HG03196 (cell line): Measurements from ENCODE around the gene CLINT1.
"Not testable (repeated sequence)": the region's sequence is repeated elsewhere in the genome, so short reads cannot be mapped to it uniquely, and the experiment has no call there.

Source experiments
- ATAC-seq: cut with Tn5 transposase; IDR thresholded peaks from one replicate; pipeline ENCODE4 v1.9.1; 2021; ENCODE audit not compliant: unreplicated experiment

CLINT1 gene

DNA sequence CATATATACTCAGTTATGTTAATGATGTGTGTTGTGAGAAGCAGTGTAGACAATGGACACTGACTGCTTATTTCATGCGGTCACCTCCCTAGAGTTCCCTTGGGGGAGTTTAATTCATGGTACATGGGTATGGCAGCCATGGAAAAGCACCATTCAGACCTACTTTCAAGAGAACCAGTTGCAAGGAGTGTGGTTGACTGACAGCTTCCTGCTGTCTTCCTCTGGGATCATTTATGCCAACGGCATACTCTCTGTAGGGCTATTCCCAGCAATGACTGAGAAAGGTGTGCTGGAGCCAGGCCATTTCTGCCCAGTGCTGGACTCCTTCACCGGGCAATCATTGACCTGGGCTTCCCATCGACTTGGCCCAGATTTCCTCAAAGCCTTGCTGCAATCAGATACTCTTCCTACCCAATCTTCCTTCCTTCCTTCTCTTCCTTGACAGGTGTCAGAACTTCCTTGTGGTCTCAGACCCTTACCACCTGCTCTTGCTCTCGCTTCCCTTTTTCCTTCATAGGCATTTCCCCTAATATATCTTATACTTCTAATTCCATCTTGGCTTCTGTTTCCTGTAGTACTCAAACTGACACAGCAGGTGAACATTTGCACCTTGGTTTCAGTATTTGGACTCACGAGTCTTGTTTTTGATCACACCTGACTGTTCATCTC lies 3.4 kb upstream of the CLINT1 start:
- ATAC-seq: no peak

DNA sequence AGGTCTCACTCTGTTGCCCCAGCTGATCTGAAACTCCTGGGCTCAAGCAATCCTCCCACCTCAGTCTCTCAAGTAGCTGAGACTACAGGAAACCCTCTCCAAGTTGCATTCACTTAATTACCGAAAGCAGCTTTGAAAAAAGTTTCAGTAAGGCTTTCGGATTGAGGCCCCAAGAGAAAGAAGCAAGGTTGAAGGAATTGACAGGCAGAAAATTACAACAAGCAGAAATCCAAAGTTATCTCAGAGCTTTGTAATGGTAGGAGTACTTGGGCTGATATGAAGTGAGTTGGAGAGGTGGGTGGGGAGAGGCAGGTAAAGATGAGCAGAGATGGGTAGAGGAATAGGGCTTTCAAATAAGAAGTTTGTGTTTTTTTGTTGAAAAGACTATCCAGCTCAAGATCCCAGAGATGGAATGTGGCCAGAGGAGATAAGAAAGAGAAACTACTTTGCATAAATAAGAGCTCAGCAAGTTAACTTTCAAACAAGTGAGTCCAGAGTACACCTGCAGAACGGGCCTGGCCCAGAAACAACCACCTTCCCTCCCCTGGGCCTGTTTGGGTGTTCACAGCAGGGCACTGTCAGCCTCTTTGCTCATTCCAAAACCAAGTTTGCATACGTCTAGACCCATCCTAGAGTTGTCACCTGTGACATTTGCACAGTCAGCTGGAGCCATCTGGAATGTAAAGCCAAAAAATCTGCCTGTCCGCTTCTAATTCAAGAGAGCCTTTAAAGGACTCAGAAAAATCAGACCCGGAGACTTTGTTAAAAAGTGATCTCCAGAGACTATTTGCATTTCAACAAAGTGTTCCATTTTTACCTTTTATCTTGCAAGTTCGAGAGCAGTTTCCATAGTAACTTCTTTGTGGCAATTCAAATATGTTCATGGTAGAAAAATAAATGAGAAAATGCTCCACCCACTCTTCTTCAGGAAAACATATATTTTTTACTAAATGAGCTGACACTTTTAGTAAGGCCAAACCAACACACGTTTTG lies 2.2 kb upstream of the CLINT1 start:
- peak; percentile 73 for ATAC-seq

- ATAC-seq: no peak
These were observed 256 bp upstream of the CLINT1 start for GRCh38 chr5:157859227-157859575.

DNA sequence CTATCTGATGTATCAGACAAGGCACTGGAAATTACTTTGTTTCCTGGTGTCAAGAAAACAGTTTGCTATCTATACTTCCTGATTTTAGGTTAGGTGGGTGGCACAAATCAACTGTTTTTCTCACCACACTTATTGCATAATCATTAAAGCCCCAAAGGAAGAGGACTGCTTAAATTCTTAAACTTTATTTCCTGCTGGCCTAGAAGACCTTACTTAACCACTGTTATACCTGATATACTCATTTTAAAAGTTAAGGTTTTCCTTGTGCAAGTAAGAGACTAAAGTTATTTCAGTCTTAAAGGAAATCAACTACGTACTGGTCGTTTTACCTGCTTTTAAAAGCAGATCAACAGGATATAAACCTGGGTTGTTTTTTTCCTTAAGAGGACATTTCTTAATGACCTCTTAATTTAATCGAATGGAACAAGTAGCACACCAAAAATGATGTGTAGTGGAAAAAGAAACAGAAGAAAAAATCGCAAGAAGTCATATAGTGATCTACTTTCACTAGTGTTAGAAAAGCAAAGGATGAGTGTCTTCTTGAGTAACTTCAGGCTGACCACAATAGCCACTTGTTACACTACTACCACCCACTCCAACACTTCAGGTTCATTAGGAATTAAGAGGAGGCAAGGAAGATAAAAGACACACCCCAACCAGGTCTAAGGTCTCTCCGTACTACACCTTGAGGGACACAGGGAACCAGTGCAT lies 974 bp downstream of the CLINT1 start:
- ATAC-seq: no peak

GRCh38 chr5:157855404-157855994 lies 3.4 kb downstream of the CLINT1 start:
- ATAC-seq: no peak

DNA sequence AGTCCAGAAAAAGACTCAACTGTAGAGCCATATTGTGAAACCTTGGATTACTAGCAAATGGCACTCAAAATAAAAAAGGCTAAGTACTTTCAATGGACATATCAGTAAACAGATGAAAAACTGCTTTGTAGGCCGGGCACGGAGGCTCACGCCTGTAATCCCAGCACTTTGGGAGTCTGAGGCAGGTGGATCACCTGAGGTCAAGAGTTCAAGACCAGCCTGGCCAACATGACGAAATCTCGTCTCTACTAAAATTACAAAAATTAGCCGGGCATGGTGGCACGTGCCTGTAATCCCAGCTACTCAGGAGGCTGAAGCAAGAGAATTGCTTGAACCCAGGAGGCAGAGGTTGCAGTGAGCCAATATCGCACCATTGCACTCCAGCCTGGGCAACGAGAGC lies 5.6 kb downstream of the CLINT1 start:
- ATAC-seq: not testable (repeated sequence)

- no peak for ATAC-seq
These were observed 12.9 kb downstream of the CLINT1 start for GRCh38 chr5:157845914-157846598.

- no peak for ATAC-seq
These were observed 16.2 kb downstream of the CLINT1 start for GRCh38 chr5:157842787-157843186.

GRCh38 chr5:157842185-157842584 lies 16.8 kb downstream of the CLINT1 start:
- ATAC-seq: no peak

GRCh38 chr5:157839157-157839795 lies 19.7 kb downstream of the CLINT1 start:
- ATAC-seq: no peak

DNA sequence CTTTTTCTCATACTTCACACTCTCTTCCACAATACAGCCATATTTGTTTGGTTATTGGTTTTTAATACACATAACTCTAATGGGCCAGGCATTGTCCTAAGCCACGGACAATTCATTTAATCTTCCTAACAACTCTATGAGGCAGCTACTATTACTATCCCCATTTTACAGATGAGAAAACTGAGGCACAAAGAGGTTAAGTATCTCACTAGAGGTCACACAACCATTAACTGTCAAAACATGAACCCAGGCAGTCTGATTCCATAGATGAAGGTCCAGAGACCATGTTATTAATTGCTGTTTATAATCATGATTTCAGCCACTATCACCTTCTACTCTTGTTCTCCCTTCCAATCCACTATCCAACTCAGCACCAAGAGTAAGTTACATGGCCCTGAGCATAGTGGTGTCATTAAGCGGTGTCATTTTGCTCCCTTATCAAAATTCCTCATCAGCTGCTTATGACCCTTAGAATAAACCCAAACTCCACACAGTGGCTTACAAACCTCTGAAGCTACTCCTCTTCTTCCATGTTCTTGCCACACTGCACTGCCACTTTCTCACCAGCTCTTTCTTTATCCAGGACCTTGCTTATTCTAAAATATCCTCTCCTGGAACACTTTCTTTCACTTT lies 22.7 kb downstream of the CLINT1 start:
- ATAC-seq: no peak

DNA sequence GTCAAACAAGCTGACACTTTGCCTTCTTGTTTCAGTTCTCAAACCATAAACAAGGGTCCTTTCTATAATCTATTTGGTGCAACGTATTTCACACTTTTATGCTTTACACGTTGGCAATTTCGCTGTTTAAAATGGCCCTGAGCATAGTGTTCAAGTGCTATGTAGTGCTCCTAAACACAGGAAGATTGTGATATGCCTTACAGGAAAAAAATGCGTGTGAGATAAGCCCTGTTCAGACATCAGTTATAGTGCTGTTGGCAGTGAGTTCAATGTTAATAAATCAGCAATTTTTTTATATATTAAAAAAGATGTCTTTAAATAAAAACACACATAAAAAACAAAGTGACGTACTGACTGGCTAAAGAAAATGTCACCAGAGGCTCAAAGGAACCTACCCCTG lies 23.9 kb downstream of the CLINT1 start:
- no peak for ATAC-seq

GRCh38 chr5:157828944-157829639 lies 29.9 kb downstream of the CLINT1 start:
- ATAC-seq: no peak

- no peak for ATAC-seq
These were observed 30.6 kb downstream of the CLINT1 start for GRCh38 chr5:157828105-157828943.

- ATAC-seq: no peak
These were observed 31.5 kb downstream of the CLINT1 start for GRCh38 chr5:157827423-157827822.

DNA sequence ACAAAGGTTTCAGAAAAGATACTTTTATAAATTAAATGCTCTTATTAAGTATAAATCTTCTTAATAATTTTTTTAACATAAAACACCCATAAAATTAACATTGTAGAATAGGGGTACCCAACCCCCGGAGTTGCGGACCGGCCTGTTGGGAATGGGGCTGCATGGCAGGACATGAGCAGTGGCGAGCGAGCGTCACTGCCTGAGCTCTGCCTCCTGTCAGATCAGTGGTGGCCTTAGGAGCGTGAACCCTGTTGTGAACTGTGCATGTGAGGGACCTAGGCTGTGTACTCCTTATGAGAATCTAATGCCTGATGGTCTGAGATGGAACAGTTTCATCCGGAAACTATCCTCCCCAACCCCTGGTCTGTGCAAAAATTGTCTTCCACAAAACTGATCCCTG lies 35.3 kb downstream of the CLINT1 start:
- ATAC-seq: no peak

- no peak for ATAC-seq
These were observed 36.9 kb downstream of the CLINT1 start for GRCh38 chr5:157821822-157822622.
